ENCODE measurements around the gene CSAD. TPM values are rescaled to one million over a fixed set of nuclear protein-coding genes. Genes with fewer than 3 reads are reported as not detected.

CSAD gene
- total and polyA plus RNA-seq, 2 experiments from 2014 or later = 8.6 to 14.2 TPM

GRCh38 chr12:53128780-53129569, 51.8 kb downstream of the CSAD start:
- in situ Hi-C loops (cut with MboI) = no loop called here

GRCh38 chr12:53127169-53127568, 53.6 kb downstream of the CSAD start:
- no peak for DNase-seq
- H3K9me2 ChIP-seq (ENCODE audit: insufficient read depth) = no peaks in the 10 kb centered on the region
- 4 to 24% methylated on average over 1 of the region's 1 CpG for WGBS, 2 experiments (ENCODE audit: low coverage in 1 of 2, low lambda C conversion rate in 2 of 2, missing lambda C conversion rate in 2 of 2)
- no peaks in the 10 kb centered on the region for H3K9me3 ChIP-seq (ENCODE audit: low read depth)
- H3K4me1 ChIP-seq (ENCODE audit: insufficient read depth) = peaks cover 13% of the 10 kb centered on the region
- H2AFZ ChIP-seq = no peak overlapping the region
- no peak for TF ChIP-seq EZH2phosphoT487 (IDR thresholded peaks at IDR 0.05; ENCODE audit: insufficient read depth, low read depth)
- no peak for TF ChIP-seq EZH2 (IDR thresholded peaks at IDR 0.05; ENCODE audit: insufficient read depth, poor library complexity, severe bottlenecking)
- no peaks in the 10 kb centered on the region for H3F3A ChIP-seq (ENCODE audit: insufficient read depth)
- no peaks in the 10 kb centered on the region for H4K20me1 ChIP-seq (ENCODE audit: insufficient read depth)
- no peak overlapping the region for H3K4me3 ChIP-seq
- H3K36me3 ChIP-seq (ENCODE audit: low read depth) = no peaks in the 10 kb centered on the region
- H3K9ac ChIP-seq = no peak overlapping the region
- in situ Hi-C loops (cut with MboI) = no loop called here
- no peak overlapping the region for H3K4me2 ChIP-seq (ENCODE audit: unreplicated experiment)
- no peaks in the 10 kb centered on the region for H3K79me2 ChIP-seq (ENCODE audit: insufficient read depth)
- H3K27ac ChIP-seq = no peak overlapping the region
- no peaks in the 10 kb centered on the region for H3K27me3 ChIP-seq (replicated peaks; ENCODE audit: insufficient read depth)

More at GRCh38 chr12:53128780-53129569, 51.8 kb downstream of the CSAD start:
- Histone ChIP-seq H3K9me3 (ENCODE audit: low read depth) (no peaks in the 10 kb centered on the region), H3K36me3 (ENCODE audit: low read depth) (no peaks in the 10 kb centered on the region), H3K4me2 (ENCODE audit: unreplicated experiment) (no peak overlapping the region), H3K4me1 (ENCODE audit: insufficient read depth) (peaks cover 4% of the 10 kb centered on the region), H3K4me3 (no peak overlapping the region), H3K79me2 (ENCODE audit: insufficient read depth) (no peaks in the 10 kb centered on the region), H3K9ac (no peak overlapping the region), H3F3A (ENCODE audit: insufficient read depth) (no peaks in the 10 kb centered on the region), H3K27me3 (replicated peaks; ENCODE audit: insufficient read depth) (no peaks in the 10 kb centered on the region), H3K27ac (no peak overlapping the region), H4K20me1 (ENCODE audit: insufficient read depth) (no peaks in the 10 kb centered on the region), H2AFZ (no peak overlapping the region), H3K9me2 (ENCODE audit: insufficient read depth) (no peaks in the 10 kb centered on the region)
- no peak for DNase-seq
- TF ChIP-seq EZH2 (IDR thresholded peaks at IDR 0.05; ENCODE audit: insufficient read depth, poor library complexity, severe bottlenecking) = no peak
- TF ChIP-seq EZH2phosphoT487 (IDR thresholded peaks at IDR 0.05; ENCODE audit: insufficient read depth, low read depth) = no peak
- WGBS, 2 experiments (ENCODE audit: low coverage in 1 of 2, low lambda C conversion rate in 2 of 2, missing lambda C conversion rate in 2 of 2) = 56 to 67% methylated on average over 10 of the region's 10 CpGs

GRCh38 chr12:53124352-53124723, 56.4 kb downstream of the CSAD start:
- H3K36me3 ChIP-seq (ENCODE audit: low read depth) = no peaks in the 10 kb centered on the region
- no peak for DNase-seq
- H3K79me2 ChIP-seq (ENCODE audit: insufficient read depth) = no peaks in the 10 kb centered on the region
- no peak for TF ChIP-seq EZH2phosphoT487 (IDR thresholded peaks at IDR 0.05; ENCODE audit: insufficient read depth, low read depth)
- TF ChIP-seq EZH2 (IDR thresholded peaks at IDR 0.05; ENCODE audit: insufficient read depth, poor library complexity, severe bottlenecking) = no peak
- H3K4me3 ChIP-seq = no peak overlapping the region
- no peak overlapping the region for H3K27ac ChIP-seq
- H3K4me2 ChIP-seq (ENCODE audit: unreplicated experiment) = no peak overlapping the region
- H3K27me3 ChIP-seq (replicated peaks; ENCODE audit: insufficient read depth) = no peaks in the 10 kb centered on the region
- no peaks in the 10 kb centered on the region for H4K20me1 ChIP-seq (ENCODE audit: insufficient read depth)
- peaks cover 13% of the 10 kb centered on the region for H3K4me1 ChIP-seq (ENCODE audit: insufficient read depth)
- no peaks in the 10 kb centered on the region for H3K9me3 ChIP-seq (ENCODE audit: low read depth)
- no peaks in the 10 kb centered on the region for H3K9me2 ChIP-seq (ENCODE audit: insufficient read depth)
- H2AFZ ChIP-seq = no peak overlapping the region
- no peak overlapping the region for H3K9ac ChIP-seq
- in situ Hi-C loops (cut with MboI) = no loop called here
- no peaks in the 10 kb centered on the region for H3F3A ChIP-seq (ENCODE audit: insufficient read depth)

- H3K9me2 ChIP-seq (ENCODE audit: insufficient read depth) = no peaks in the 10 kb centered on the region
- no peaks in the 10 kb centered on the region for H4K20me1 ChIP-seq (ENCODE audit: insufficient read depth)
- H3K9ac ChIP-seq = no peak overlapping the region
- no peaks in the 10 kb centered on the region for H3K9me3 ChIP-seq (ENCODE audit: low read depth)
- peaks cover 13% of the 10 kb centered on the region for H3K4me1 ChIP-seq (ENCODE audit: insufficient read depth)
- H3K36me3 ChIP-seq (ENCODE audit: low read depth) = no peaks in the 10 kb centered on the region
- H3K4me3 ChIP-seq = no peak overlapping the region
- H3K79me2 ChIP-seq (ENCODE audit: insufficient read depth) = no peaks in the 10 kb centered on the region
- in situ Hi-C loops (cut with MboI) = no loop called here
- peak; percentile 84 for DNase-seq
- H3K27me3 ChIP-seq (replicated peaks; ENCODE audit: insufficient read depth) = no peaks in the 10 kb centered on the region
- peak overlapping the region; percentile 34; the same call in 1 of the 2 replicates for H2AFZ ChIP-seq
- H3K27ac ChIP-seq = no peak overlapping the region
- no peak for TF ChIP-seq EZH2phosphoT487 (IDR thresholded peaks at IDR 0.05; ENCODE audit: insufficient read depth, low read depth)
- no peak for TF ChIP-seq EZH2 (IDR thresholded peaks at IDR 0.05; ENCODE audit: insufficient read depth, poor library complexity, severe bottlenecking)
- no peaks in the 10 kb centered on the region for H3F3A ChIP-seq (ENCODE audit: insufficient read depth)
- 75 to 76% methylated on average over 15 to 16 of the region's 16 CpGs for WGBS, 2 experiments (ENCODE audit: low coverage in 1 of 2, low lambda C conversion rate in 2 of 2, missing lambda C conversion rate in 2 of 2)
- H3K4me2 ChIP-seq (ENCODE audit: unreplicated experiment) = no peak overlapping the region
These were observed 57.0 kb downstream of the CSAD start for GRCh38 chr12:53123578-53124351.
